Kidney (tissue), 14 donors: ENCODE data around the gene SLC44A3. TPM values are rescaled to one million over a fixed set of nuclear protein-coding genes. Genes with fewer than 3 reads are reported as not detected.

Source experiments
- DNase-seq, 5 donors: peaks; one replicate each; pipeline ENCODE4 v3.0.0-alpha.2; 2013 to 2020
- FAIRE-seq: peaks from 2 replicates; lab custom pipeline; 2012; peaks lifted over from hg19 to GRCh38; lab: Jason Lieb, UNC
- H3K27ac ChIP-seq, 2 donors: one replicate each; pipeline ENCODE4 v1.7.0; 2013; ENCODE audit warnings: low read depth in 2 of 2, low read length in 2 of 2, inconsistent platforms in 1 of 2
- H3K27me3 ChIP-seq: one replicate; pipeline ENCODE4 v1.7.1; 2013; ENCODE audit warnings: low read length, inconsistent platforms; ENCODE audit not compliant: control insufficient read depth, insufficient read depth
- H3K36me3 ChIP-seq, 3 donors: one replicate each; pipeline versions ENCODE4 v1.7.0 to v1.7.1; 2013; ENCODE audit warnings: low read length in 3 of 3, control low read depth in 1 of 3, inconsistent platforms in 1 of 3; ENCODE audit not compliant: insufficient read depth in 3 of 3, control insufficient read depth in 2 of 3
- H3K4me1 ChIP-seq, 3 donors: one replicate each; pipeline versions ENCODE4 v1.7.0 to v1.7.1; 2013; ENCODE audit warnings: low read length in 3 of 3, inconsistent platforms in 1 of 3, low read depth in 1 of 3; ENCODE audit not compliant: control insufficient read depth in 2 of 3, insufficient read depth in 2 of 3
- H3K4me3 ChIP-seq, 3 donors: one replicate each; pipeline versions ENCODE4 v1.7.0 to v1.8.1; 2013; ENCODE audit warnings: low read length in 3 of 3, control low read depth in 1 of 3, inconsistent platforms in 1 of 3
- H3K9ac ChIP-seq, 3 donors: one replicate each; pipeline versions ENCODE4 v1.7.0 to v1.7.1; 2013; ENCODE audit warnings: low read length in 3 of 3, control low read depth in 1 of 3, inconsistent platforms in 1 of 3
- H3K9me3 ChIP-seq, 3 donors: one replicate each; pipeline versions ENCODE4 v1.7.0 to v1.7.1; 2013; ENCODE audit warnings: low read length in 3 of 3, control low read depth in 1 of 3, inconsistent platforms in 1 of 3; ENCODE audit not compliant: control insufficient read depth in 2 of 3, insufficient read depth in 1 of 3
- CTCF ChIP-seq: IDR thresholded peaks from 3 replicates; pipeline ENCODE4 v1.5.1; 2012; ENCODE audit warnings: mild to moderate bottlenecking, moderate library complexity, borderline replicate concordance; ENCODE audit not compliant: insufficient read depth; ENCODE audit errors: extremely low read depth
- intact Hi-C: fragments of 100-400 bp; cut with DNase I; formaldehyde crosslinking; loops from one replicate; pipeline ENCODE4 v1.11.1; 2022
- polyA plus RNA-seq: library from polyadenylated mRNA; stranded (reverse); fragments of 350-450 nt; fragmentation: Illumina TruSeq; extraction: RNeasy Lipid Tissue Mini Kit (QIAGEN cat#74804); gene quantifications from one replicate; pipeline ENCODE4 v1.2.3, GENCODE V29; 2014; ENCODE audit warnings: low read depth, low replicate concordance; ENCODE audit not compliant: insufficient read depth
- total RNA-seq: library from RNA; stranded (reverse); fragmentation: NEBNext Ultra II Directional; extraction: Animal tissue kit (Norgen Biotek cat#: 25700); gene quantifications from one replicate; pipeline ENCODE4 v1.2.1, GENCODE V29; 2021
- donor health status: control.
- donor health status: control.
- donor health status: control.
- donor health status: control.
- donor health status: control.
- donor health status: DM: yes; HTN: yes; CAD: no.
- donor health status: Normal renal cell carcinoma (clear cell type).

SLC44A3 gene
- total and polyA plus RNA-seq, 2 donors from 2014 or later, result 35.2 to 49.6 TPM

- H3K4me1 ChIP-seq, result no peaks in the 10 kb centered on the region
- FAIRE-seq, result no peak
- TF ChIP-seq CTCF, result no peak
- H3K36me3 ChIP-seq, result peaks cover 0 to 26% (median 2%) of the 10 kb centered on the region in 3 donors
- intact Hi-C loops, result no loop called here
- H3K27me3 ChIP-seq, result no peaks in the 10 kb centered on the region
- no peak overlapping the region for H3K27ac ChIP-seq
- H3K9ac ChIP-seq, result no peak overlapping the region
- no peak overlapping the region for H3K4me3 ChIP-seq
- H3K9me3 ChIP-seq, result no peaks in the 10 kb centered on the region
- no peak for DNase-seq
These were observed 52.8 kb downstream of the SLC44A3 start for GRCh38 chr1:94872771-94873495.

- no peak for FAIRE-seq
- intact Hi-C loops, result no loop called here
- H3K4me3 ChIP-seq, result no peak overlapping the region
- H3K27ac ChIP-seq, result no peak overlapping the region
- no peak for DNase-seq
- no peaks in the 10 kb centered on the region for H3K27me3 ChIP-seq
- no peak for TF ChIP-seq CTCF
- H3K36me3 ChIP-seq, result peaks cover 0 to 26% (median 2%) of the 10 kb centered on the region in 3 donors
- H3K9me3 ChIP-seq, result no peaks in the 10 kb centered on the region
- no peaks in the 10 kb centered on the region for H3K4me1 ChIP-seq
- H3K9ac ChIP-seq, result no peak overlapping the region
These were observed 53.6 kb downstream of the SLC44A3 start for GRCh38 chr1:94873520-94874351.

GRCh38 chr1:94874423-94874822 is 54.3 kb downstream of the SLC44A3 start:
- H3K9ac ChIP-seq, result no peak overlapping the region
- peaks cover 0 to 26% (median 2%) of the 10 kb centered on the region in 3 donors for H3K36me3 ChIP-seq
- TF ChIP-seq CTCF, result no peak
- H3K4me1 ChIP-seq, result no peaks in the 10 kb centered on the region
- no peaks in the 10 kb centered on the region for H3K9me3 ChIP-seq
- no peak overlapping the region for H3K4me3 ChIP-seq
- no peak overlapping the region for H3K27ac ChIP-seq
- intact Hi-C loops, result no loop called here
- FAIRE-seq (no peak), DNase-seq (no peak)
- no peaks in the 10 kb centered on the region for H3K27me3 ChIP-seq
